HPDE6-E6E7 (cell line): ENCODE data around the gene IL4.
"Not testable (repeated sequence)": the region's sequence is repeated elsewhere in the genome, so short reads cannot be mapped to it uniquely, and the experiment has no call there.

Source experiments
- DNase-seq: peaks from one replicate; pipeline ENCODE4 v3.0.0; 2011; ENCODE audit warnings: missing footprints; ENCODE audit errors: extremely low spot score

Gene IL4

GRCh38 chr5:132673939-132674630, at the start of gene IL4:
IL4 (plus strand) TSS chr5:132673989; CDS start chr5:132674051, 62 bp downstream.
- DNase-seq: no peak

DNA sequence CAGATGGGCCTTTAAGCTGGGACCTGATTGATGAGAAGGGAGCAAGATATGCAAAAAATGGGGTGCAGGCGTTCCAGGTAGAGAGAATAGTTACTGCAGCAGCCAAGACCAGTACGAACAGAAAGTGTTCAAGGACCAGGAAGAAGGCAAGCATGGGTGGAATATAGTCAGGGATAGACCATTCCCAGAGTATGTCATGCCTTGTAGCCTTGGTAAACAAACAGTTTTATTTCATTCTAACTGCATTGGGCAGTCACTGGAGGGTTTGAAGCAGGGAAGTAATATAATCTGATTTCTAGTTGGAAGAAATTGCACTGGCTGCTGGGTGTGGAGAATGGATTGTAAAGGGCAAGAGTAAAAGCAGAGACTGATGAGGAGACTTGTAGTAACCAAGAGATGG, 46.3 kb upstream of the IL4 start:
- no peak for DNase-seq

GRCh38 chr5:132628814-132629213, 45.0 kb upstream of the IL4 start:
- no peak for DNase-seq

- no peak for DNase-seq
Measured at GRCh38 chr5:132629230-132629944, 44.4 kb upstream of the IL4 start.

DNA sequence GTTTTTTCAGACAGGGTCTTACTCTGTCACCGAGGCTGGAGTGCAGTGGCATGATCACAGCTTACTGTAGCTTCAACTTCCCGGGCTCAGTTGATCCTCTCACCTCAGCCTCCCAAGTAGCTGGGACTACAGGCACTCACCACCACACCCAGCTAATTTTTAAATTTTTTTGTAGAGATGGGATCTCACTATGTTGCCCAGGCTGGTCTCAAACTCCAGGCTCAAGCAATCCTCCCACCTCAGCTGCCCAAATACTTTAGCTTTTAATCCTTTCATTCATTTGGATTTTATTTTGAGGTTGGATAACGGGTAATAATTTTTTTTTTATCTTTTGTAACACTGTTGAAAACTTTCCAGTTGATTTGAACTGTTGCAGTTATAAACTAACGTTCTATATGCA, 40.2 kb upstream of the IL4 start:
- not testable (repeated sequence) for DNase-seq

DNA sequence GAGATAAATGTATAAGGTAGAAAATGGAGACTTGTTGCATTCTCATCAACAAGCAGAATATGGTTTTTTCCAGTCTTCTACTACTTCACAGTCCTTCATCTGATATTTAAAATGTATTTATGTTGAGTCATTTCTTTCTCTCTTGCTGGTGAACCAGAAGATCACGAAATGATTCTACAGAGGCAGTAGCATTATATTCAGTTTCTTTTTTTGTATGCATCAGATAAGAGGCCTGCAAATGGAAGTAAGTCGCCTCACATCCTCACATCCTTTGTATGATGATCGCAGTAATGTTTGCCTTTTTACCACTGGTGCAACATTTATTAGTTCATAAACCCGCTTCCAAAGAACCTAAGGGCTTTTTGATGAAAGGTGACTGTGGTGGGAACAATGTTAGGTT, 37.9 kb upstream of the IL4 start:
- DNase-seq: no peak

- DNase-seq: no peak
Measured at GRCh38 chr5:132637241-132637640, 36.5 kb upstream of the IL4 start.

DNA sequence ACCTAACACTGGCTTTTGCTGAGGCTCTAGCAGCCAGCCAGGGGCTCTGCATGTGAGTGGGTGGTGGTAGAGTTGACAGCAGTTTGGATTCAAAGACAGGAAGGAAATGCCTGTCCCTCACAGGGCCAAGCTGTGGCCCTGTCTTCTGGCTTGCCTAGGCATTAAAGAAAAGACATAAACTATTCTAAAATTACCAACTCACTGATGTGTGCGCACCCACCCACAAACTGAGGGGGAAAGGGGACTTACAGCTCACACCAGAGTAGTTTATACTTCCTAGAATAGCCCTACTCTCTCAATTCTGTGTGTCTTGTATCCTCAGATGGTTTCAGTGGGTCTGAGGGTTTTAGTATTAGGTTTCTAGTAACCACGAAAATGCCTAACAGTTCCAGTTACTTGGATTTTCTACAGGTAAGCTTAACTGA, 34.1 kb upstream of the IL4 start:
- no peak for DNase-seq

DNA sequence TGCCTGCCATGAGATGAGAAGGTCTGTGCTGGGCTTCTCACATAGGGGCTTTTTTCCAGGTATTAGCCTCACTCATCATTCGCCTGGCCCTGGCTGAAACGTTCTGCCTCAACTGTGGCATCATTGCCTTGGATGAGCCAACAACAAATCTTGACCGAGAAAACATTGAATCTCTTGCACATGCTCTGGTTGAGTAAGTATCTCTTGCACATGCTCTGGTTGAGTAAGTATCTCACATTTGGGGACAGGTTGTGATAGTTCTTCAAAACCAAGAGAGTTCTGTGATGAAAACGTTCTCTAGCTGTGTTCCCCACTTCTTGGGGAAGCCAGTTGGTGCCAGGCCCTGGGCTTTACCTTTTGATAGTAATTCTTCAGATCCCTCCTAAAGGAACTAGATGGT, 33.2 kb upstream of the IL4 start:
- DNase-seq: no peak

DNA sequence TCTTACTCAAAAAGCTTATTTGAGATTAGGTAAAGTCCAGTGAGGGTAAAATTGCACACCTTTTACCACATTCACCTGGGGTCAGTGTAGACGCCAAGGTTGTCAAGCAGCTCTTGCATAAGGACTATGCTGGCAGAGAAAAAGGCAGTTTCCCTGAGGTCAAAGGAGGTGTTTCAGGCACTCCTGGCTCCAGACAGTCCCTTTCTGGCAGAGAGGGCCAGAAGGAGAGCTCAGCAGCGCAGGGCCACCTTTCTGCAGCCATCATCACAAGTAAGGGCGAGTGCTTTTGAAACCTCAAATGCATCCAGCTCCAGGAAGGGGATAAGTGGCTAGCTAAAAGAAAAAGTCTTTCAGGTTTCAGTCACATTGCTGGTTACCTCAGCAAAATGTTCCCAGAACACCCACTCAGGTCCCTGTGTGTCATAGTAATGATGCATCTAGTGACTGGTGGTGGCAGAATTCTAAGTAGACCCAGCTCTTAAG, 32.5 kb upstream of the IL4 start:
- no peak for DNase-seq

GRCh38 chr5:132641841-132642240, 31.9 kb upstream of the IL4 start:
- no peak for DNase-seq

- DNase-seq: no peak
Measured at GRCh38 chr5:132644177-132644576, 29.6 kb upstream of the IL4 start.

DNA sequence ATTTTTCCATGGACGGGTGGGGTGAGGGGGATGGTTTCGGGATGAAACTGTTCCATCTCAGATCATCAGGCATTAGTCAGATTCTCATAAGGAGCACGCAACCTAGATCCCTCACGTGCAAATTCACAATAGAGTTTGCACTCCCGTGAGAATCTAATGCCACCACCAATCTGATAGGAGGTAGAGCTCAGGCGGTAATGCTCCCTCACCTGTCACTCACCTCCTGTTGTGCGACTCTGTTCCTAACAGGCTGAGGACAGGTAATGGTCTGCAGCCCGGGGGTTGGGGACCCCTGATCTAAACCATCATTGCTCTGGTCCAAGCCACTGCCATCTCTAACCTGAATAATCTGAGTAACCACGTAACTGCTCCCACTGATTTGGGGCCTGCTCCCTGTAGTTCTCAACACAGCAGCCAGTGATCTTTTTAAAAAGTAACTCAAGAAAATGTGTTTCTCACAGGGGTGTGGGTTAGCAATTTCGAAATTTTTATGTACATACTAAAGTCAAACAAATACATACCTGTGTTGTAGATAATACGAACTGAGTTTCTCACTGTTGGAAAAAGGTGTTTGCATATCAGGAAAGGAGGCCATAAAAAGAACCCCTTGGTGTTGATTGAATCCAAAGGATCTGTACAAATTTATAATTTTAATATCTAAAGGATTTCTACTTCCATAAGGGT, 27.1 kb upstream of the IL4 start:
- DNase-seq: no peak

GRCh38 chr5:132647473-132647872, 26.3 kb upstream of the IL4 start:
- no peak for DNase-seq

DNA sequence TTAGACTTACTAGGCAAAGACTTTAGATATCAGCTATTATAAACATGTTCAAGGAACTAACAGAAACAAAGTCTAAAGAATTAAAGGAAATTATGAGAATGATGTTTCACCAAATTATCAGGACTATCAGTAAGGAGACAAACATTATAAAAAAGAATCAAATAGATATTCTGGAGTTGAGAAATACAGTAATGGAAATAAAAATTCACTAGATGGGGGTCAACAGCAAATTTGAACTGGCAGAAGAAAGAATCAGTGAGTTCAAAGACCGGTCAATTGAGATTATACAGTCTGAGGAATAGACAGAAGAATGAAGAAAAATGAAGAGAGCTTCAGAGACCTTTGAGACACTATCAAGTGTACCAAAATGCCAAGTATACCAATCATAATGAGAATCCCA, 25.4 kb upstream of the IL4 start:
- DNase-seq: no peak

- DNase-seq: no peak
Measured at GRCh38 chr5:132651838-132652469, 21.8 kb upstream of the IL4 start.

DNA sequence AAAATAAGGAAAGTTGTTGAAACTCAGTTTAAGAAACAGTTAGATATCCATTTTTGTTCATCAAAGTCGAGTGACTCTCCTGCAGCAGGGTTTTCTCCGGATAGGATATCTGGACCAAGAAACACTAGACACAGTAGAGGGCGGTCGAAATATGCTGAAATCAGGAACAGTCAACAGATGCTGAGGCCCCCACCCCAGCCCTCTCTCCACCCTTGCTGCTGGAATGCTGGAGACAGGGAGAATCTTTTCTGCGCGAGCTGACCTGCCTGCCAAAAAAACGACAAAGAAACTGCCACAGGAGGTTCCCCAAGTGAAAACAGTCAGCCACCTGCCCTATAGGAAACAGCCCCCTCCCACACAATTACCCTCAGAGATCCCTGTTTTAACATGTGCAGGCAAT, 20.1 kb upstream of the IL4 start:
- DNase-seq: no peak

GRCh38 chr5:132655821-132656773, 17.7 kb upstream of the IL4 start:
- no peak for DNase-seq

GRCh38 chr5:132656774-132657355, 16.9 kb upstream of the IL4 start:
- DNase-seq: no peak

DNA sequence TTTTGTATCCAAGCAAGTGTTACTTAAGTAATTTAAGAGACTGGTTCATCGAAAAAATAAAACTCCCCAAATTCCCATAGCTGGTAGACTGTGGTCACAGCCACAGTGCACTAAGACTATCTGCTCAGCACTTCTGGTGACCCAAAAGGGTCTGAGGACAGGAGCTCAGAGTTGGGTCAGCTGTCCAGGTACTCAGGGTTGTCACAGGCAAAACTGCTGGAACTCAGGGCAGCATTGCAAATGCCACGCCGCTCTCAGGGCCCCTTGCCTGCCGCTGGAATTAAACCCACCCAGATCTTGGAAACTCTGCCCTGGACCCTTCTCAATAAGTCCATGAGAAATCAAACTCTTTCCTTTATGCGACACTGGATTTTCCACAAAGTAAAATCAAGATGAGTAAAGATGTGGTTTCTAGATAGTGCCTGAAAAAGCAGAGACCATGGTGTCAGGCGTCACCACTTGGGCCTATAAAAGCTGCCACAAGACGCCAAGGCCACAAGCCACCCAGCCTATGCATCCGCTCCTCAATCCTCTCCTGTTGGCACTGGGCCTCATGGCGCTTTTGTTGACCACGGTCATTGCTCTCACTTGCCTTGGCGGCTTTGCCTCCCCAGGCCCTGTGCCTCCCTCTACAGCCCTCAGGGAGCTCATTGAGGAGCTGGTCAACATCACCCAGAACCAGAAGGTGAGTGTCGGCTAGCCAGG, 16.0 kb upstream of the IL4 start, which contains the start of gene IL13:
Gene IL13, plus strand, starts transcription at position 498 of the 705 bp plus-strand sequence. Its CDS starts 14 bp downstream, at position 512.
- DNase-seq: no peak
